Measurements from ENCODE around the gene LRP10. TPM values are rescaled to one million over a fixed set of nuclear protein-coding genes. Genes with fewer than 3 reads are reported as not detected.

Gene LRP10
- total RNA-seq, 1 experiment from 2014 or later: 7.8 TPM

GRCh38 chr14:22883173-22883976 lies 11.8 kb downstream of the LRP10 start, which contains the start of gene REM2:
REM2 (plus strand) TSS chr14:22883222; CDS start chr14:22883288, 66 bp downstream.
- intact Hi-C loops (cut with micrococcal nuclease; ENCODE audit: unreplicated experiment): no loop called here
- H3K36me3 ChIP-seq (ENCODE audit: insufficient read depth, low read length, poor library complexity, severe bottlenecking): no peaks in the 10 kb centered on the region
- H3K27ac ChIP-seq (ENCODE audit: low read depth, low read length, poor library complexity, severe bottlenecking): no peak within 1 kb of the TSS
- H3K9me3 ChIP-seq (ENCODE audit: low read depth, low read length, poor library complexity, severe bottlenecking): no peaks in the 10 kb centered on the region
- H3K4me1 ChIP-seq (ENCODE audit: insufficient read depth, low read length, poor library complexity, severe bottlenecking): no peaks in the 10 kb centered on the region
- no peak within 1 kb of the TSS for H3K4me3 ChIP-seq (ENCODE audit: low read depth, low read length, poor library complexity, severe bottlenecking)
- DNase-seq (ENCODE audit: low spot score): no peak
- BruUV-seq (replicated peaks): no TSS peak
- CTCF ChIA-PET: interaction anchor here (0.9 to 1.3 kb wide), 2 partner anchors 12 to 13 kb away, joined by 3 to 4 read pairs; partner anchors contain the start of gene LRP10
- POLR2A ChIA-PET (ENCODE audit: low non-redundant PET): no interaction called here
- no peaks in the 10 kb centered on the region for H3K27me3 ChIP-seq (replicated peaks; ENCODE audit: insufficient read depth, low read depth, low read length, poor library complexity)
- TF ChIP-seq EZH2 (IDR thresholded peaks at IDR 0.05; ENCODE audit: borderline replicate concordance, low read depth, low read length, poor library complexity, severe bottlenecking): no peak
- TF ChIP-seq CTCF (conservative IDR thresholded peaks at IDR 0.05; ENCODE audit: low read depth, low read length): no peak

DNA sequence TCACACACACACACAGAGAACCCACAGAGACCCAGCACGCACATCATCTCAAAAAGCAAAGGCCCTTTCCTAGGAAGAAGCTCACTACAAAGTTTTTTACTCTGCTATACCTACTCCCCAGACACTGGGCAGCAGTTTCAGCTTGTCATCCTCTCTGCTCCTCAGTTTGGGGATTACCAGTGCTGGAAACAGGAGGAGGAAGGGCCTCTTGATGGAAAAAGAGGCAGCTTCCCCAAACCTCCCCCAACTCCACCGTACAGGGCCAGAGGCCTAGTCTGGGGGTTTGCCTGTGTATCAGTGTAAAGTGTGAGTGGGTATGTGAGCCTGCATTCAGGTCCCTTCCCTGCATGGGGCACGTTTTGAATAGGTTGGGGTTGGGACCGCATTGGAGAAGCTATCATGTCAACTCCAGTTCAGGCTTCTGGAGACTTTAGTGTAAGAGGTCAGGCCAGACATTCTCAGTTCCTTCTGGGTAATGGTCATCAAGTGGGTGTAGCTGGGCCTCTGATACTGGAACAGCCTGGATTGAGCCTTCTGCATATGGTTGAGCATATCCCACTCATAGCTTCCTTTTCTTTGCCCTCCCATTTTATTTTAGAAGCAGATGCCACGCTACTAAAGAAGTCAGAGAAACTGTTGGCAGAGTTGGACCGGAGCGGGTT lies 12.7 kb downstream of the LRP10 start:
- Histone ChIP-seq H3K9me3 (ENCODE audit: low read depth, low read length, poor library complexity, severe bottlenecking) (no peaks in the 10 kb centered on the region), H3K27me3 (replicated peaks; ENCODE audit: insufficient read depth, low read depth, low read length, poor library complexity) (no peaks in the 10 kb centered on the region), H3K4me3 (ENCODE audit: low read depth, low read length, poor library complexity, severe bottlenecking) (no peak overlapping the region), H3K27ac (ENCODE audit: low read depth, low read length, poor library complexity, severe bottlenecking) (no peak overlapping the region), H3K36me3 (ENCODE audit: insufficient read depth, low read length, poor library complexity, severe bottlenecking) (no peaks in the 10 kb centered on the region), H3K4me1 (ENCODE audit: insufficient read depth, low read length, poor library complexity, severe bottlenecking) (no peaks in the 10 kb centered on the region)
- TF ChIP-seq CTCF (conservative IDR thresholded peaks at IDR 0.05; ENCODE audit: low read depth, low read length) (no peak), EZH2 (IDR thresholded peaks at IDR 0.05; ENCODE audit: borderline replicate concordance, low read depth, low read length, poor library complexity, severe bottlenecking) (no peak)
- intact Hi-C loops (cut with micrococcal nuclease; ENCODE audit: unreplicated experiment): no loop called here
- no peak for DNase-seq (ENCODE audit: low spot score)
- no TSS peak for BruUV-seq (replicated peaks)
- POLR2A ChIA-PET (ENCODE audit: low non-redundant PET): interaction anchor here (0.5 to 0.6 kb wide), 2 partner anchors 29 to 327 kb away, joined by 3 to 5 read pairs; no protein-coding TSS in a partner anchor
- CTCF ChIA-PET: no interaction called here

GRCh38 chr14:22884738-22885523 lies 13.4 kb downstream of the LRP10 start:
- CTCF ChIA-PET: no interaction called here
- BruUV-seq (replicated peaks): no TSS peak

More at GRCh38 chr14:22884738-22885523, 13.4 kb downstream of the LRP10 start:
- Histone ChIP-seq H3K9me3 (ENCODE audit: low read depth, low read length, poor library complexity, severe bottlenecking) (no peaks in the 10 kb centered on the region), H3K27me3 (replicated peaks; ENCODE audit: insufficient read depth, low read depth, low read length, poor library complexity) (no peaks in the 10 kb centered on the region), H3K27ac (ENCODE audit: low read depth, low read length, poor library complexity, severe bottlenecking) (no peak overlapping the region), H3K36me3 (ENCODE audit: insufficient read depth, low read length, poor library complexity, severe bottlenecking) (no peaks in the 10 kb centered on the region), H3K4me1 (ENCODE audit: insufficient read depth, low read length, poor library complexity, severe bottlenecking) (no peaks in the 10 kb centered on the region), H3K4me3 (ENCODE audit: low read depth, low read length, poor library complexity, severe bottlenecking) (no peak overlapping the region)
- TF ChIP-seq CTCF (conservative IDR thresholded peaks at IDR 0.05; ENCODE audit: low read depth, low read length) (no peak), EZH2 (IDR thresholded peaks at IDR 0.05; ENCODE audit: borderline replicate concordance, low read depth, low read length, poor library complexity, severe bottlenecking) (no peak)
- POLR2A ChIA-PET (ENCODE audit: low non-redundant PET): interaction anchor here (0.5 kb wide), 1 partner anchor 28 kb away, joined by 3 read pairs; no protein-coding TSS in a partner anchor
- intact Hi-C loops (cut with micrococcal nuclease; ENCODE audit: unreplicated experiment): no loop called here
- DNase-seq (ENCODE audit: low spot score): no peak
